ENCODE measurements around the gene PLA2G4E. TPM values are rescaled to one million over a fixed set of nuclear protein-coding genes. Genes with fewer than 3 reads are reported as not detected.

PLA2G4E gene
- total and polyA plus RNA-seq, 9 of the 15 experiments (the other 6 are each of a cell fraction or from before 2014, with no cell fraction given) = 0.03 TPM; not detected in 8

DNA sequence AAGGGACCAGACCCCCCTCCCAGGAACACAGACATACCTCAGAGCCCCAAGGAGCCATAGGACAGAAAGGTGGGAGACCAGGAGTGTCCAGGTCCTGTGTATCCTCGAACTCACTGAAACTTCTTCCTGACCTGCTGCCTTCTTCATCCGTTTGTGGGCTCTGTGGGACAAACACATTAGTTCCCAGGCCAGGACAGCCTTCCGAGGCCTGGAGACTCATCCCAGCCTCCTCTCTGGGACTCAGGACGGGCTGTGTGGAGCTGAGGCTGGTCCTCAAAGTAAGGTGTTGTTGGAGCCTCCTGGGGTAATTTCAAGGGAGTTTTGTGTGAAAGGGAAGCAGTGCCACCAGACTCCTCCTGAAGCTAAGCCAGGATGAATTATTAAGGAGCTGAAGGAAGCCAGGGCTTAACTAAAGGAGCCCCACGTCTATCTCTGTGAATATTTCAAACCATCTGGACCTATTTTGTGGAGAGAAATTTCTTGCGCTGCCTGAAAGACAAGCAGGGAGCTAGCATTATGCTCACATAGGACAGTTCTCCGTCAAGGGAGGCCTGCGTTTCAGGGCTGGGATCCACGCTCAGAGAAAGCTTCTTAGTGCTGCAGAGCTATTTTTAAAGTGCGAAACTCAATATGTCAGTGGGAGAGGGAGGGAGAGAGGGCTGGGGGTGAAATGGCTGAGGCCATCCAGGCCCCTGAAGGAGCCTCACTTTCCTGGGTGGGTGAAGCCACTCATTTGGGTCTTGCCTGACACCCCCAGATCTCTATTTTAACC, 29.8 kb upstream of the PLA2G4E start:
- Histone ChIP-seq H3K4me2 (ENCODE audit: insufficient read depth, low read length) (no peak overlapping the region), H3K27ac (ENCODE audit: extremely low read depth, low read depth, low read length) (no peak overlapping the region), H3K79me2 (ENCODE audit: control insufficient read depth, insufficient read depth, low read length) (no peaks in the 10 kb centered on the region), H4K20me1 (replicated peaks; ENCODE audit: control insufficient read depth, insufficient read depth, low read length) (no peaks in the 10 kb centered on the region; the same call in 1 of the 2 replicates), H3K27me3 (ENCODE audit: control insufficient read depth in 2 of 2, insufficient read depth in 2 of 2, low read length in 2 of 2) (peaks cover 41 to 54% of the 10 kb centered on the region in 2 experiments), H3K36me3 (ENCODE audit: control insufficient read depth, insufficient read depth, low read length) (no peaks in the 10 kb centered on the region), H3K4me1 (replicated peaks in 1 of 2; ENCODE audit: control insufficient read depth in 2 of 2, insufficient read depth in 2 of 2, low read length in 2 of 2) (no peaks in the 10 kb centered on the region; a peak in 2 of 5 replicates), H2AFZ (ENCODE audit: low read depth, low read length) (no peak overlapping the region), H3K9ac (ENCODE audit: insufficient read depth in 1 of 2, low read depth in 2 of 2, low read length in 2 of 2) (no peak overlapping the region), H3K9me1 (ENCODE audit: control insufficient read depth, insufficient read depth, low read length) (no peaks in the 10 kb centered on the region), H3K4me3 (no peak overlapping the region), H3K9me3 (replicated peaks; ENCODE audit: control insufficient read depth, insufficient read depth, low read depth, low read length) (no peaks in the 10 kb centered on the region)
- no peak for ATAC-seq
- no peak for FAIRE-seq
- ChIA-PET POLR2A (interaction anchor here (0.7 to 1.3 kb wide), 3 partner anchors 13 to 67 kb away, joined by 3 read pairs; no protein-coding TSS in a partner anchor), CTCF (ENCODE audit: low intra/inter-chr PET ratio) (no interaction called here)
- no peak for DNase-seq (ENCODE audit: extremely low read depth in 1 of 4, low spot score in 3 of 4)
- intact Hi-C loops (cut with micrococcal nuclease) (no loop called here), in situ Hi-C loops (cut with MboI) (no loop called here)
- WGBS (ENCODE audit: insufficient coverage, low coverage, missing lambda C conversion rate) = 0% methylated on average over 10 of the region's 10 CpGs
- BruUV-seq (replicated peaks) = no TSS peak
- TF ChIP-seq, protein P1, sequence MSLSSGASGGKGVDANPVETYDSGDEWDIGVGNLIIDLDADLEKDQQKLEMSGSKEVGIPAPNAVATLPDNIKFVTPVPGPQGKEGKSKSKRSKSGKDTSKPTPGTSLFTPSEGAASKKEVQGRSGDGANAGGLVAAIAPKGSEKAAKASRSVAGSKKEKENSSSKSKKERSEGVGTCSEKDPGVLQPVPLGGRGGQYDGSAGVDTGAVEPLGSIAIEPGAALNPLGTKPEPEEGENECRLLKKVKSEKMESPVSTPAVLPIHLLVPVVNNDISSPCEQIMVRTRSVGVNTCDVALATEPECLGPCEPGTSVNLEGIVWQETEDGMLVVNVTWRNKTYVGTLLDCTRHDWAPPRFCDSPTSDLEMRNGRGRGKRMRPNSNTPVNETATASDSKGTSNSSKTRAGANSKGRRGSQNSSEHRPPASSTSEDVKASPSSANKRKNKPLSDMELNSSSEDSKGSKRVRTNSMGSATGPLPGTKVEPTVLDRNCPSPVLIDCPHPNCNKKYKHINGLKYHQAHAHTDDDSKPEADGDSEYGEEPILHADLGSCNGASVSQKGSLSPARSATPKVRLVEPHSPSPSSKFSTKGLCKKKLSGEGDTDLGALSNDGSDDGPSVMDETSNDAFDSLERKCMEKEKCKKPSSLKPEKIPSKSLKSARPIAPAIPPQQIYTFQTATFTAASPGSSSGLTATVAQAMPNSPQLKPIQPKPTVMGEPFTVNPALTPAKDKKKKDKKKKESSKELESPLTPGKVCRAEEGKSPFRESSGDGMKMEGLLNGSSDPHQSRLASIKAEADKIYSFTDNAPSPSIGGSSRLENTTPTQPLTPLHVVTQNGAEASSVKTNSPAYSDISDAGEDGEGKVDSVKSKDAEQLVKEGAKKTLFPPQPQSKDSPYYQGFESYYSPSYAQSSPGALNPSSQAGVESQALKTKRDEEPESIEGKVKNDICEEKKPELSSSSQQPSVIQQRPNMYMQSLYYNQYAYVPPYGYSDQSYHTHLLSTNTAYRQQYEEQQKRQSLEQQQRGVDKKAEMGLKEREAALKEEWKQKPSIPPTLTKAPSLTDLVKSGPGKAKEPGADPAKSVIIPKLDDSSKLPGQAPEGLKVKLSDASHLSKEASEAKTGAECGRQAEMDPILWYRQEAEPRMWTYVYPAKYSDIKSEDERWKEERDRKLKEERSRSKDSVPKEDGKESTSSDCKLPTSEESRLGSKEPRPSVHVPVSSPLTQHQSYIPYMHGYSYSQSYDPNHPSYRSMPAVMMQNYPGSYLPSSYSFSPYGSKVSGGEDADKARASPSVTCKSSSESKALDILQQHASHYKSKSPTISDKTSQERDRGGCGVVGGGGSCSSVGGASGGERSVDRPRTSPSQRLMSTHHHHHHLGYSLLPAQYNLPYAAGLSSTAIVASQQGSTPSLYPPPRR (CRISPR knock-in tag; IDR thresholded peaks at IDR 0.05; ENCODE audit: borderline replicate concordance) = no peak
- TF ChIP-seq BRD4 (IDR thresholded peaks at IDR 0.05) (no peak), TFAM (CRISPR knock-in tag; conservative IDR thresholded peaks at IDR 0.05) (no peak), CBX8 (IDR thresholded peaks at IDR 0.05; ENCODE audit: borderline replicate concordance, extremely low read depth, low read depth, low read length, poor library complexity, severe bottlenecking) (no peak), SMARCA5 (IDR thresholded peaks at IDR 0.05) (no peak), TGIF2 (CRISPR knock-in tag; IDR thresholded peaks at IDR 0.05) (no peak), GATAD2B (IDR thresholded peaks at IDR 0.05; ENCODE audit: borderline replicate concordance) (no peak), LCOR (CRISPR knock-in tag; IDR thresholded peaks at IDR 0.05) (no peak), THRA (IDR thresholded peaks at IDR 0.05) (no peak), KAT7 (CRISPR knock-in tag; IDR thresholded peaks at IDR 0.05; ENCODE audit: borderline replicate concordance) (no peak), NCOA2 (IDR thresholded peaks at IDR 0.05; ENCODE audit: partially characterized antibody in 2 of 2) (no peak)
- TF ChIP-seq, protein P2, sequence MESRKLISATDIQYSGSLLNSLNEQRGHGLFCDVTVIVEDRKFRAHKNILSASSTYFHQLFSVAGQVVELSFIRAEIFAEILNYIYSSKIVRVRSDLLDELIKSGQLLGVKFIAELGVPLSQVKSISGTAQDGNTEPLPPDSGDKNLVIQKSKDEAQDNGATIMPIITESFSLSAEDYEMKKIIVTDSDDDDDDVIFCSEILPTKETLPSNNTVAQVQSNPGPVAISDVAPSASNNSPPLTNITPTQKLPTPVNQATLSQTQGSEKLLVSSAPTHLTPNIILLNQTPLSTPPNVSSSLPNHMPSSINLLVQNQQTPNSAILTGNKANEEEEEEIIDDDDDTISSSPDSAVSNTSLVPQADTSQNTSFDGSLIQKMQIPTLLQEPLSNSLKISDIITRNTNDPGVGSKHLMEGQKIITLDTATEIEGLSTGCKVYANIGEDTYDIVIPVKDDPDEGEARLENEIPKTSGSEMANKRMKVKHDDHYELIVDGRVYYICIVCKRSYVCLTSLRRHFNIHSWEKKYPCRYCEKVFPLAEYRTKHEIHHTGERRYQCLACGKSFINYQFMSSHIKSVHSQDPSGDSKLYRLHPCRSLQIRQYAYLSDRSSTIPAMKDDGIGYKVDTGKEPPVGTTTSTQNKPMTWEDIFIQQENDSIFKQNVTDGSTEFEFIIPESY (CRISPR knock-in tag; IDR thresholded peaks at IDR 0.05) = no peak
